Measurements from ENCODE around the gene WDR26.

DNA sequence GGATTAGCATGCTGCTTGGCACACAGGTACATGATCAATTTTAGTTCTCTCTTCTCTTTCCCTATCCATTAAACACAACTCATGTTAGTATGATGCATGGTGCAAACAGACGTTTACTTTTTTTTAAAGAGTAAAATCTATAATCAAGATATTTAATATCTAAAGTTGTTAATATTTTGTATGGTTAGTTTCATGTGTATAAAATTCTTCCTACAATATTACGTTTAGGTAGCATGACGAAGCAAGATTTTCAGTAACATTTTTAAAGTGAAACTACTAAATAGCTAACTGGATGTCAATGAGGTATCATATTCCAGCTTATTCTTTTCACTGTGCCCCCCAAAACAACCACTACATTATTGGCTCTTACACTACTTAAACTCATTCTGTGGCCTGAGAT is 41.3 kb downstream of the WDR26 start:
- TF ChIP-seq FOXM1 (IDR thresholded peaks at IDR 0.05; ENCODE audit: borderline replicate concordance) = no peak
- no peak for TF ChIP-seq FOXK2 (IDR thresholded peaks at IDR 0.05)
- TF ChIP-seq TARDBP (IDR thresholded peaks at IDR 0.05) = no peak
- TF ChIP-seq SP1 (IDR thresholded peaks at IDR 0.05) = no peak
- no peak for TF ChIP-seq ARNT (IDR thresholded peaks at IDR 0.05)
- TF ChIP-seq BHLHE40 (IDR thresholded peaks at IDR 0.05; ENCODE audit: borderline replicate concordance) = no peak
- TF ChIP-seq FOXA1 (IDR thresholded peaks at IDR 0.05) = no peak
- no peak for TF ChIP-seq ZNF384 (IDR thresholded peaks at IDR 0.05)
- no peak for TF ChIP-seq SUZ12 (IDR thresholded peaks at IDR 0.05)
- no peak for TF ChIP-seq NFRKB (IDR thresholded peaks at IDR 0.05)
- no peak for TF ChIP-seq LEF1 (IDR thresholded peaks at IDR 0.05; ENCODE audit: borderline replicate concordance)
- TF ChIP-seq HDGF (IDR thresholded peaks at IDR 0.05; ENCODE audit: borderline replicate concordance) = no peak

Data from HEK293T (cell line).